AG09309 (cell line): ENCODE results near the gene CHRDL2.
"Not testable (repeated sequence)": the region's sequence is repeated elsewhere in the genome, so short reads cannot be mapped to it uniquely, and the experiment has no call there.

Experiments used
- DNase-seq: peaks from one replicate; pipeline ENCODE4 v3.0.0-alpha.2; 2010; ENCODE audit warnings: low read depth
- H3K4me3 ChIP-seq: 2 replicates; pipeline ENCODE4 v1.5.1; 2011; ENCODE audit warnings: mild to moderate bottlenecking, low read depth, low read length, moderate library complexity; ENCODE audit not compliant: control insufficient read depth
- CTCF ChIP-seq: IDR thresholded peaks from 2 replicates; pipeline ENCODE4 v1.5.1; 2011; ENCODE audit warnings: mild to moderate bottlenecking, low read depth, low read length, inconsistent platforms; ENCODE audit not compliant: insufficient read depth, control insufficient read depth; ENCODE audit errors: missing control alignments

The CHRDL2 gene

GRCh38 chr11:74775762-74776161 is 44.5 kb upstream of the CHRDL2 start:
- H3K4me3 ChIP-seq = no peak overlapping the region
- TF ChIP-seq CTCF = no peak
- DNase-seq = no peak

- no peak for TF ChIP-seq CTCF
- H3K4me3 ChIP-seq = no peak overlapping the region
- no peak for DNase-seq
Measured at GRCh38 chr11:74773476-74773875, 42.2 kb upstream of the CHRDL2 start.

GRCh38 chr11:74771139-74771538 is 39.9 kb upstream of the CHRDL2 start:
- TF ChIP-seq CTCF = no peak
- no peak overlapping the region for H3K4me3 ChIP-seq
- no peak for DNase-seq

- no peak for DNase-seq
- no peak for TF ChIP-seq CTCF
- no peak overlapping the region for H3K4me3 ChIP-seq
Measured at GRCh38 chr11:74770456-74770855, 39.2 kb upstream of the CHRDL2 start.

- no peak overlapping the region for H3K4me3 ChIP-seq
- no peak for DNase-seq
- no peak for TF ChIP-seq CTCF
Measured at GRCh38 chr11:74769055-74769707, 38.0 kb upstream of the CHRDL2 start.

GRCh38 chr11:74768172-74768651 is 37.0 kb upstream of the CHRDL2 start:
- H3K4me3 ChIP-seq, DNase-seq: not testable (repeated sequence)

- DNase-seq = no peak
- no peak overlapping the region for H3K4me3 ChIP-seq
- TF ChIP-seq CTCF = no peak
Measured at GRCh38 chr11:74766905-74767304, 35.7 kb upstream of the CHRDL2 start.
